WTC11 (cell line): Measurements from ENCODE around the gene NRG2. TPM values are rescaled to one million over a fixed set of nuclear protein-coding genes. Genes with fewer than 3 reads are reported as not detected.

Experiments
- ATAC-seq: fragments of 200-7000 bp; cut with Tn5 transposase; 2 replicates; pipeline ENCODE4 v1.10.0; 2021; ENCODE audit warnings: mild to moderate bottlenecking, moderate library complexity
- CTCF ChIA-PET: fragments of 300-600 bp; sonication (Branson Sonifier 250); formaldehyde crosslinking; loops from one replicate; lab custom pipeline; 2021; ENCODE audit warnings: antibody characterized with exemption; lab: Charles Lee
- POLR2A ChIA-PET: fragments of 350-600 bp; sonication (Branson Sonifier 250); formaldehyde crosslinking; loops from one replicate; lab custom pipeline; 2021; ENCODE audit warnings: antibody characterized with exemption; lab: Charles Lee
- DNase-seq: peaks from one replicate; pipeline ENCODE4 v3.0.0; 2021; ENCODE audit warnings: low spot score
- H3K27ac Mint-ChIP-seq: 2 replicates; pipeline ENCODE4 v1.8.0; 2021; ENCODE audit warnings: mixed read lengths
- H3K27me3 Mint-ChIP-seq: 2 replicates; pipeline ENCODE4 v1.8.0; 2021; ENCODE audit warnings: low read depth, mild to moderate bottlenecking, moderate library complexity, mixed read lengths
- H3K36me3 Mint-ChIP-seq: 2 replicates; pipeline ENCODE4 v1.8.0; 2021; ENCODE audit warnings: mixed read lengths
- H3K4me1 Mint-ChIP-seq: 2 replicates; pipeline ENCODE4 v1.8.0; 2022; ENCODE audit warnings: mixed read lengths
- H3K4me3 Mint-ChIP-seq: 2 replicates; pipeline ENCODE4 v1.8.0; 2021; ENCODE audit warnings: mild to moderate bottlenecking, moderate library complexity, mixed read lengths
- H3K9me3 Mint-ChIP-seq: 2 replicates; pipeline ENCODE4 v1.8.0; 2021; ENCODE audit warnings: mixed read lengths
- ARID4B ChIP-seq: sonication (generic); formaldehyde crosslinking; IDR thresholded peaks from 2 replicates; pipeline ENCODE4 v1.8.0; 2023; ENCODE audit warnings: missing genetic modification reagents, mild to moderate bottlenecking, borderline replicate concordance
- CDX4 ChIP-seq: fragments of 250-450 bp; sonication (Bioruptor Pico); IDR thresholded peaks from 2 replicates; pipeline ENCODE4 v1.9.0; 2021; ENCODE audit warnings: moderate library complexity, mild to moderate bottlenecking, inconsistent platforms, borderline replicate concordance
- CREB1 ChIP-seq: sonication (generic); formaldehyde crosslinking; IDR thresholded peaks from 2 replicates; pipeline ENCODE4 v1.8.0; 2023; ENCODE audit warnings: mild to moderate bottlenecking, missing genetic modification reagents
- ELF4 ChIP-seq: sonication (generic); formaldehyde crosslinking; IDR thresholded peaks from 2 replicates; pipeline ENCODE4 v1.8.1; 2022; ENCODE audit warnings: low read depth, mild to moderate bottlenecking, moderate library complexity, missing genetic modification reagents
- EMX1 ChIP-seq: fragments of 250-450 bp; sonication (Bioruptor Pico); IDR thresholded peaks from 2 replicates; pipeline ENCODE4 v1.8.0; 2021; ENCODE audit warnings: mild to moderate bottlenecking
- FOXK1 ChIP-seq: sonication (generic); formaldehyde crosslinking; IDR thresholded peaks from 2 replicates; pipeline ENCODE4 v1.8.0; 2022; ENCODE audit warnings: mild to moderate bottlenecking, moderate library complexity, missing genetic modification reagents
- JUN ChIP-seq: sonication (generic); formaldehyde crosslinking; IDR thresholded peaks from 2 replicates; pipeline ENCODE4 v1.8.0; 2023; ENCODE audit warnings: mild to moderate bottlenecking, missing genetic modification reagents
- MYBL2 ChIP-seq: sonication (generic); formaldehyde crosslinking; IDR thresholded peaks from 2 replicates; pipeline ENCODE4 v1.8.1; 2023; ENCODE audit warnings: mild to moderate bottlenecking, moderate library complexity, missing genetic modification reagents
- NFE2L1 ChIP-seq: sonication (generic); formaldehyde crosslinking; IDR thresholded peaks from 2 replicates; pipeline ENCODE4 v1.8.1; 2023; ENCODE audit warnings: missing genetic modification reagents
- PREB ChIP-seq: sonication (generic); formaldehyde crosslinking; IDR thresholded peaks from 2 replicates; pipeline ENCODE4 v1.8.1; 2022; ENCODE audit warnings: mild to moderate bottlenecking, missing genetic modification reagents, moderate library complexity, borderline replicate concordance
- RORB ChIP-seq: fragments of 250-450 bp; sonication (Bioruptor Pico); IDR thresholded peaks from 2 replicates; pipeline ENCODE4 v1.9.0; 2021; ENCODE audit warnings: mild to moderate bottlenecking
- SMAD4 ChIP-seq: sonication (generic); formaldehyde crosslinking; IDR thresholded peaks from 2 replicates; pipeline ENCODE4 v1.8.0; 2022; ENCODE audit warnings: mild to moderate bottlenecking, missing genetic modification reagents
- TP53 ChIP-seq: sonication (generic); formaldehyde crosslinking; IDR thresholded peaks from 2 replicates; pipeline ENCODE4 v1.8.1; 2023; ENCODE audit warnings: mild to moderate bottlenecking, missing genetic modification reagents
- ZMAT4 ChIP-seq: fragments of 250-450 bp; sonication (Bioruptor Pico); IDR thresholded peaks from 2 replicates; pipeline ENCODE4 v1.9.0; 2021; ENCODE audit warnings: mild to moderate bottlenecking
- ZNF121 ChIP-seq: sonication (generic); formaldehyde crosslinking; IDR thresholded peaks from 2 replicates; pipeline ENCODE4 v1.8.0; 2023; ENCODE audit warnings: missing genetic modification reagents
- ZNF281 ChIP-seq: sonication (generic); formaldehyde crosslinking; IDR thresholded peaks from 2 replicates; pipeline ENCODE4 v1.8.0; 2023; ENCODE audit warnings: mild to moderate bottlenecking, missing genetic modification reagents
- ZNF512 ChIP-seq: sonication (generic); formaldehyde crosslinking; IDR thresholded peaks from 2 replicates; pipeline ENCODE4 v1.8.1; 2022; ENCODE audit warnings: missing genetic modification reagents, borderline replicate concordance
- ZNF532 ChIP-seq: fragments of 250-450 bp; sonication (Bioruptor Pico); IDR thresholded peaks from 2 replicates; pipeline ENCODE4 v1.9.0; 2021; ENCODE audit warnings: mild to moderate bottlenecking, borderline replicate concordance
- ZNF671 ChIP-seq: fragments of 250-450 bp; sonication (Bioruptor Pico); IDR thresholded peaks from 2 replicates; pipeline ENCODE4 v1.8.0; 2021; ENCODE audit warnings: mild to moderate bottlenecking
- ZSCAN18 ChIP-seq: fragments of 250-450 bp; sonication (Bioruptor Pico); IDR thresholded peaks from 2 replicates; pipeline ENCODE4 v2.1.2; 2022; ENCODE audit warnings: mild to moderate bottlenecking, moderate library complexity
- total RNA-seq: library from RNA; stranded (reverse); gene quantifications from 3 replicates; pipeline ENCODE4 v1.2.3, GENCODE V29; 2021

The NRG2 gene
- total RNA-seq, 1 experiment from 2014 or later, result 0.44 TPM

- DNase-seq, result no peak
- TF ChIP-seq ZNF671 (CRISPR knock-in tag), result no peak
- no peak for TF ChIP-seq JUN (CRISPR knock-in tag)
- no peak for TF ChIP-seq NFE2L1 (CRISPR knock-in tag)
- no peak for TF ChIP-seq ZNF121
- TF ChIP-seq MYBL2 (CRISPR knock-in tag), result no peak
- TF ChIP-seq RORB (CRISPR knock-in tag), result no peak
- TF ChIP-seq SMAD4 (CRISPR knock-in tag), result no peak
- TF ChIP-seq CDX4 (CRISPR knock-in tag), result no peak
- no peak for TF ChIP-seq ZSCAN18 (CRISPR knock-in tag)
- TF ChIP-seq CREB1, result no peak
- TF ChIP-seq ZNF281, result no peak
- no peak for TF ChIP-seq FOXK1 (CRISPR knock-in tag)
- no peak for TF ChIP-seq TP53 (CRISPR knock-in tag)
- no peak for TF ChIP-seq EMX1 (CRISPR knock-in tag)
- TF ChIP-seq ARID4B (CRISPR knock-in tag), result no peak
- no peak for TF ChIP-seq ZNF532 (CRISPR knock-in tag)
- no peak for TF ChIP-seq ELF4 (CRISPR knock-in tag)
- TF ChIP-seq PREB (CRISPR knock-in tag), result no peak
- no peak for TF ChIP-seq ZMAT4
- TF ChIP-seq ZNF512 (CRISPR knock-in tag), result no peak
- peaks cover 51% of the 10 kb centered on the region for H3K27me3 Mint-ChIP-seq
- H3K36me3 Mint-ChIP-seq, result no peaks in the 10 kb centered on the region
- ChIA-PET CTCF (interaction anchor here (1.4 to 12.1 kb wide), 6 partner anchors 10 to 118 kb away, joined by 5 to 155 read pairs (median 10); no protein-coding TSS in a partner anchor), POLR2A (interaction anchor here (0.7 kb wide), 1 partner anchor 53 kb away, joined by 3 read pairs; no protein-coding TSS in a partner anchor)
- no peaks in the 10 kb centered on the region for H3K9me3 Mint-ChIP-seq
- no peak for ATAC-seq
- no peak overlapping the region for H3K27ac Mint-ChIP-seq
- H3K4me3 Mint-ChIP-seq, result no peak overlapping the region
- H3K4me1 Mint-ChIP-seq, result 0 out of 2 replicates have a peak, but pooled peaks cover 9% of the 10 kb centered on the region
Measured at GRCh38 chr5:139850423-139851016, 192.6 kb downstream of the NRG2 start.
